GM19025 (cell line): ENCODE data around the gene HYOU1.
A peak's percentile ranks its signal among the peaks of the same experiment; 100 is the strongest.
"Not testable (repeated sequence)": the region's sequence is repeated elsewhere in the genome, so short reads cannot be mapped to it uniquely, and the experiment has no call there.

Experiments
- ATAC-seq: cut with Tn5 transposase; IDR thresholded peaks from one replicate; pipeline ENCODE4 v1.9.1; 2021; ENCODE audit warnings: mild to moderate bottlenecking, low read depth, moderate library complexity; ENCODE audit not compliant: unreplicated experiment

The HYOU1 gene

GRCh38 chr11:119057000-119057769 lies at the start of gene HYOU1:
Gene HYOU1 (minus strand): TSS chr11:119057205. CDS start chr11:119056160, 1,045 bp downstream.
- ATAC-seq, result peak; percentile 89

DNA sequence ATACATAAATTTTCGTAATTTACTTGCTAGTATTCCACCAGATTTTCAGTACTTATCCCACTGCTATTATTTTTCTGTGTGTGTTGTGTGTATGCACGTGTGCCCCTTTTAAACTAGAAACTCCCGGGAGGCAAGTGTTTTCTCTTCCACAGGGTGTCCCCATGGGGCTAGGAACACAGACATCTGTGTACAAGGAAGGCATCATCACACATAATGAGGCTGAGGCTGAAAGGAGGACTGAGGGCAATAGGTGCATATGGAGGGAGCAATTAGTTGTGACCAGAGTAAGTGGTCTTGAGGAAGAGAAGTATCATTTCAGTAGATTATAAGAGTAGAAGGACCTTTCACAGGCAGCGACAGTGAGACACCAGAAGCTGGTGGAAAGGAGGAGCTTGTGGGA lies 46.8 kb upstream of the HYOU1 start:
- no peak for ATAC-seq

GRCh38 chr11:119103161-119103664 lies 46.2 kb upstream of the HYOU1 start:
- ATAC-seq, result not testable (repeated sequence)

DNA sequence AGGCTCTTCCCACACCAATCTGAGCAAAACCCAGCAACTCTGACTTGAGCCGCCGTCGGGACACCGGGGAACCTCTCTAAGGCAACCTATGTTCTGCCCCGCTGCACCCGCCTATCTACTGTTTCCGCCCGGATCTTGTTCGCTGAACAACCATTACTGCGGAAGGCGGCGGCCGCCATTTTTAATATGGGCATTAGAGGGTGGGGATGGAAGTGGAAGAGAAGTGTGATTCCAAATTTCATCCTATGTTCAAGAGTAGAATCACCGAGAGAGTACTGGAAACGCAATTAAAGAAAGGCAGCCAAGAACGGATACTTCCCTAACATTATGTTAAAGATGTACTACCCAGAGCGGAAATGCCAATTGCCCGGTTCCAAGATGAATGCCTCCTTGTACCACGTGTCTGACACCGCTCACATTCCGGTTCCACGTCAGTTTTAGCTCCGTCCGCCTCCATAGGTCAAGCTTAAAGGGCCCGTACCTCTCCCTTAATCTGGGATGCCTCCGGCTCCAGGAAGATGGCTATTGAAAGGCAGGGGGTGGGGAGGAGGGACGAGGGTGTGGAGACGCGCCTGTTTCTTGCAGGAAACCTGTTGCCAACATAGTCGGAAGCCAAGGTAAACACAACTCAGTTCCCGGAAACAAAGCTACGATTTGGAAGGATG lies 44.9 kb upstream of the HYOU1 start, which contains the start of gene DPAGT1:
TSS of gene DPAGT1 (minus strand) at position 95 of the 665 bp plus-strand sequence. CDS start 198 bp downstream, outside the sequence.
- ATAC-seq, result peak; percentile 84

GRCh38 chr11:119100994-119101758 lies 44.2 kb upstream of the HYOU1 start:
- ATAC-seq, result no peak

DNA sequence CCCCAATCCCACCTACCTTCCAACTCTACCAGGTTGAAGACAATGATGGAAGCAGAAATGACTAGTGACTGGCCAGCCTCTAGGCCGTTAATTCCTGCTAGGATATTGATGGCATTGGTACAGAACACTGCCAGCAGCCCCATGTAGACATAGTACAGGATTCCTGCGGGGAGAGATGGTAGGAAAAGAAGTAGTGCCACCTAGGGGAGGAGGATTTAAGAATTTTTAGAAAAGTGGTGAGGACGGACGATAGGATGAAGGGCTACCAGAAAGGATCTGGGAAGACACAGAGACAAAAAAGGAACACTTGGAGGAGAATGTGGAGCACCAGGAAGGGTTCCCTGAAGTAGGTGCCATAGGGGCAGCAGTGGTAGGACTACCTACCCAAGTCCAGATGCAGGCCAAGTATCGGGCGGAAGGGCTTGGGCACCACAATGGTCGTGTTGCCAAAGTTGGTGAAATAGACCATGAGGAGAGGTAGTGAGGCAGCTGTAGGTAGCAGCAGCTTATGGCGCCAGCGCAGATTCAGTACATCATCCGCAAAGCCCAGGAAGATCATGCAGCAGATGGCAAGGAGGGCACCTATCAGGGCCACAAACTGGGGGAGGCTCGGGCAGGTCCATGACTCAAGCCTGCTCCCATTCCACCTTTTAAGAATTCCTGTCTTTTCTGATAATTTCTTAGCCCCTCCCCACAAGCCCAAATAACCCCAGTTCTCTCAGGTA lies 43.4 kb upstream of the HYOU1 start:
- no peak for ATAC-seq

- no peak for ATAC-seq
These were observed 42.7 kb upstream of the HYOU1 start for GRCh38 chr11:119099711-119100110.

GRCh38 chr11:119095066-119095880 lies 38.3 kb upstream of the HYOU1 start:
- peak; percentile 68 for ATAC-seq

- peak; percentile 38 for ATAC-seq
These were observed 37.7 kb upstream of the HYOU1 start for GRCh38 chr11:119094816-119095065.

DNA sequence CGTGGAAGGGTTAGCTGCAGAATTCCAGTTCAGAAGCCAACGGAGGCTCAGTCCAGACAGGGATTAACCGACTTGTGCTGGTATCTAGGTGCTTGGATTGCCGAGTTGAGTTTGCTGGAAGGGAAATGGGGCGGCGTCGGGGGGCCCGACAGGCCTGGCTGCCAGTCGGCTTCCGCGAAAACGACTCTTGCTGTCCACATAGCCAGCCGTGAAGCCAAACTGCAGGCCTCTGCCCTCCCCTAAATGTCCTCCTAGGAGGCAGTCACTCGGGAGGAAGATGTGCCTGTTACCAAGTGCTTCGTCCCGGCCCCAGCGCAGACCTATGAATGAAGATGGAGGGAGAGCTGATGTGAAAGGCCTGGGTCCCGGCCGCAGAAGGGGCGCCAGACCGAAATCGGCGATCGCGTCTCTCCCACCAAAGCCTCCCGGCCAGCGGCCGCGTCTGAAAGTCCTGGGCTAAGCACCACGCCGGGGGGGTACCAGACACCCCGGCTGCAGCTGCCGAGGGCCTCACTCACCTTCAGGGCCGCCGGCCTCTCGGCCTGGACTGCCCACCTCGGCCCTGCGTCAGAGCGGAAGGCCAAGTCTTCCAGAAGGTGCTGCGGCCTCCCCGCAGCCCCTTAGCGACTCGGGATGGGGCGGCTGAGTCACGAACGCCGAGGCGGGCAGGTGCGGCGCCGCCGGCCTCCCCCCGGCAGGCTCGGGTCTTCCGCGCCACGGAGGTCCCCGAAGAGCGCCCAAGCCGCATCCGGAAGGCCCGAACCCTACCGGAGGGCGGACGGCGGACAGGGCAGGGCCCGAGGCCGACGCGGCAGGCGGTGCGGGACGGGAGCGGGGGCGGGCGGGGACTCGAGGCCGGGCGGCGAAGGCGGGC lies 37.2 kb upstream of the HYOU1 start:
- ATAC-seq, result peak; percentile 9

DNA sequence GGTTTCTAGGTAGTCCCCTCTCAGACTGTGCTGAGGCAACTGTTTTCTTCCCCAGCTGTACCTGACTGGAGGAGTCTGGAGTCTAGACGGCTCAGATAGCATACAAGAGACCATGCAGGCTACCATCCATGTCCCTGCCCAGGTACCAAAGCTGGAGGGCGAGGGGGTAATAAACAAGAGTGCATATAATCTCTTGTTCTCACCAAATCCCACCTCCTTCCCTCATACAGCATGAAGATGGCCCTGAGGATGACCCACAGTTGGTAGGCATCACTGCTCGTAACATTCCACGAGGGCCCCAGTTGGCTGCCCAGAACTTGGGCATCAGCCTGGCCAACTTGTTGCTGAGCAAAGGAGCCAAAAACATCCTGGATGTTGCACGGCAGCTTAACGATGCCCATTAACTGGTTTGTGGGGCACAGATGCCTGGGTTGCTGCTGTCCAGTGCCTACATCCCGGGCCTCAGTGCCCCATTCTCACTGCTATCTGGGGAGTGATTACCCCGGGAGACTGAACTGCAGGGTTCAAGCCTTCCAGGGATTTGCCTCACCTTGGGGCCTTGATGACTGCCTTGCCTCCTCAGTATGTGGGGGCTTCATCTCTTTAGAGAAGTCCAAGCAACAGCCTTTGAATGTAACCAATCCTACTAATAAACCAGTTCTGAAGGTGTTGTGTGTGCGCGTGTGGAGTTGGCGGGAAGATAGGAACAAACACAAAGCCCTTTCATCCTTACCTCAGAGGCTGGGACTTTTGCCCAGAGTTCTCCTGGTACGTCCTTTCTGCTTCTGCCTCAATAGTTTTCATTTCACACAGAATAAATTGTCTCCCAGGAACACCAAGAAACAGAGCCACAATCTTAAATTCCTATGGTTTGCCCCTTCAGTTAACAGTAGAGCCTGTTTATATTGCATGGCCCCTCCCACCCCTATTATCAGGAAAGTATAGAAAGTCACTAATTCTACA lies 36.2 kb upstream of the HYOU1 start:
- ATAC-seq, result no peak

GRCh38 chr11:119091966-119092879 lies 35.2 kb upstream of the HYOU1 start:
- ATAC-seq, result no peak

DNA sequence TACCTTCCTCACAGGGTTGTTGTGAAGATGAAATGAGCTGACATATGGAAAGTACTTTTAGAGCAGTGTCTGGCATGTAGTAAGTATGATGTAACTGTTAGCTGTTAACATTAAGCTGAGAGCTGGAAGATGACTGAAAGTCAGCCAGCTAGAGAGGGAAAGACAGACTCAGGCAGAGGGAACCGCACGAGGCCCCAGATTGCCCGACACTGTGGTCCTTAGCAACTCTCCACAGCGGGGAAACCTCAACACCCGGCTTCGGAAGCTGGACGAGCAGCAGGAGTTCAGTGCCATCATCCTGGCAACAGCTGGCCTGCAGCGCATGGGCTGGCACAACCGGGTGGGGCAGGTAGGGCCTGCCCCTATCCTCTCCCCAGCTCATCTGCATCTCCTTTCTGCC lies 34.2 kb upstream of the HYOU1 start:
- ATAC-seq, result no peak

DNA sequence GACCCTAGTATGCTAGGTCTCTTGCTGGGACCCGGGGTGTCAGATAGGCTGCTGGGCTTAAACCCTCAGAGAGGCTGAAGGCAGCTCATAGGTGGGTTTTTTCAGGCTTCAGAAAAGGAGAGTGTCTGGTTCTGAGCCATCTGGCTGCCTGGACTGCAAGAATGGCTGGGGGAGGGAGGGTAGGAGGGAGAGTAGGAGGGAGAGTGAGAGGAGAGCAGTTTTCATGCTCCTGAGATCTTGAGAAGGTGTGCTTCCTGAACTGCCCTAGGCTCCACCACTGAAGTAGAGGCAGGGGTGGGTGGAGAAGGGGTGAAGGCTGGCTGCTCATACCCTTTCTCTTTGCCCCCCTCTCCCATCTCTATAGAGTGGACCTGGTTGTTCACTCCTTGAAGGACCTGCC lies 32.3 kb upstream of the HYOU1 start:
- ATAC-seq, result no peak

- no peak for ATAC-seq
These were observed 31.4 kb upstream of the HYOU1 start for GRCh38 chr11:119088406-119088805.

- no peak for ATAC-seq
These were observed 30.8 kb upstream of the HYOU1 start for GRCh38 chr11:119087747-119088241.
